Measurements from ENCODE around the gene SUMO4. TPM values are rescaled to one million over a fixed set of nuclear protein-coding genes. Genes with fewer than 3 reads are reported as not detected.

The SUMO4 gene
- polyA plus RNA-seq, 1 of the 3 experiments (the other 2 are of a cell fraction) = not detected

DNA sequence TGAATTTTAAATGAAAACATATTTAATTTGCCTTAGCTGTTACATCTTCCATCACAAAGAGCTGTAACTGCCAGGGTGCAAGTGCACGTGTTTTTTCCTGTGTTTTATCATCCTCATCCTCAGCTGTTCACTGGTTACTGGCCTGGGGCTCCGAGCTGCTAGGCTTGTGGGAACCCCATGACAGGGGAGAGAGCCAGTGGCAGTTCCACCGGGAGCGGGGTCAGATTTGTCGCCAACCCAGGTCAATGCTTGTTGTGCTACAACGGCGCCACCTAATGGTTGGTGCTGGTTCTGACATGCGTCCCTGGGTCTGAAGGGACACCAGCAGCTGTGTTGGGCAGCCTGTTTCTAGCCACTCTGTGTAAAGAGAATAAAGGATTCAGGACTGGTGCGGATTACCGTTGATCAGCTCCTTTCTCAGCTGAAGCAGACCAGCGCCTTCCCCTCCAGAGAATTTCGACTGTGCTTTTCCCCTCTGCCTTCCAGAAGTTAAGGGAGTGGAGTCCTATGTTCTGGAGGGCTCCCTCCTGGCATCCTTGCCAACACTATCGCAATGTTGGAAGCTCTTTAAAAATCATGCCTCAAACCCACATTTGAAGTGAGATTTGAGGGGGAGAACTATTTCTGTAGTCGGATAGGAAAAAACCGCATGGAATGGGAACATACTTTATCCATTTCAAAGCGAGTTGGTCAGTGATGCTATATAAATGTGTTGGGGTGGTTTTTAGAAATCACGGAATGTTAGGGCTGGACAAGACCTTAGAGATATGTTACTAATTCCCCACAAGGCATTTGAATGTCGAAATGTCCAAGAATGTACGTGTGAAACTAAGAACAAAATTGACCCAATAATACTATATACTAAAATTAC is 32.1 kb downstream of the SUMO4 start:
- peak overlapping the region; percentile 7 to 50; a peak in 2 of 4 replicates for H3K4me3 ChIP-seq (ENCODE audit: low read depth in 2 of 2, low read length in 1 of 2)
- H3K9ac ChIP-seq = no peak overlapping the region
- DNase-seq = peak; percentile 92
- H3K27me3 ChIP-seq (ENCODE audit: insufficient read depth) = no peaks in the 10 kb centered on the region
- peaks cover 0 to 2% of the 10 kb centered on the region in 2 experiments; a peak in 1 of 4 replicates for H3K4me1 ChIP-seq (ENCODE audit: control insufficient read depth in 1 of 2, insufficient read depth in 2 of 2, low read depth in 1 of 2, low read length in 1 of 2)
- H4K20me1 ChIP-seq (ENCODE audit: insufficient read depth) = no peaks in the 10 kb centered on the region
- no peak overlapping the region for H3K27ac ChIP-seq (ENCODE audit: low read depth in 2 of 2, low read length in 1 of 2)
- no peaks in the 10 kb centered on the region for H3K36me3 ChIP-seq (replicated peaks in 1 of 2; ENCODE audit: control insufficient read depth in 1 of 2, insufficient read depth in 2 of 2, low read length in 1 of 2)
- H2AFZ ChIP-seq (ENCODE audit: low read depth) = peak overlapping the region; percentile 76; the same call in 1 of the 2 replicates
- H3F3A ChIP-seq (replicated peaks; ENCODE audit: insufficient read depth) = no peaks in the 10 kb centered on the region
- no peaks in the 10 kb centered on the region for H3K9me3 ChIP-seq
- CTCF ChIA-PET = interaction anchor here (0.6 to 7.0 kb wide), 89 partner anchors 9 to 420 kb away, joined by 3 to 158 read pairs (median 5); partner anchors contain the start of gene TAB2
- H3K79me2 ChIP-seq (ENCODE audit: insufficient read depth) = no peaks in the 10 kb centered on the region
- POLR2A ChIA-PET = interaction anchor here (1.3 kb wide), 1 partner anchor 115 kb away, joined by 4 read pairs; the partner anchor contains the start of gene TAB2
- H3K4me2 ChIP-seq = peak overlapping the region; percentile 33; the same call in 1 of the 2 replicates
- H3K9me2 ChIP-seq = no peaks in the 10 kb centered on the region
- peak; percentile 33; the same call in 1 of the 2 replicates for TF ChIP-seq MXI1 (IDR thresholded peaks at IDR 0.05; ENCODE audit: low read depth, low read length)
- TF ChIP-seq SIN3A (IDR thresholded peaks at IDR 0.05; ENCODE audit: borderline replicate concordance, low read depth, low read length) = no peak
- no peak for TF ChIP-seq FOXJ3 (CRISPR knock-in tag; IDR thresholded peaks at IDR 0.05)
- TF ChIP-seq, protein P1, sequence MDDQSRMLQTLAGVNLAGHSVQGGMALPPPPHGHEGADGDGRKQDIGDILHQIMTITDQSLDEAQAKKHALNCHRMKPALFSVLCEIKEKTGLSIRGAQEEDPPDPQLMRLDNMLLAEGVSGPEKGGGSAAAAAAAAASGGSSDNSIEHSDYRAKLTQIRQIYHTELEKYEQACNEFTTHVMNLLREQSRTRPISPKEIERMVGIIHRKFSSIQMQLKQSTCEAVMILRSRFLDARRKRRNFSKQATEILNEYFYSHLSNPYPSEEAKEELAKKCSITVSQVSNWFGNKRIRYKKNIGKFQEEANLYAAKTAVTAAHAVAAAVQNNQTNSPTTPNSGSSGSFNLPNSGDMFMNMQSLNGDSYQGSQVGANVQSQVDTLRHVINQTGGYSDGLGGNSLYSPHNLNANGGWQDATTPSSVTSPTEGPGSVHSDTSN (IDR thresholded peaks at IDR 0.05) = no peak
- no peak for TF ChIP-seq FOSL2 (IDR thresholded peaks at IDR 0.05; ENCODE audit: borderline replicate concordance, low read depth)
- TF ChIP-seq EP300 (IDR thresholded peaks at IDR 0.05; ENCODE audit: borderline replicate concordance in 1 of 2, low read depth in 1 of 2, low read length in 1 of 2) = no peak
- no peak for TF ChIP-seq POLR2AphosphoS5 (IDR thresholded peaks at IDR 0.05; ENCODE audit: low read depth, low read length)
- no peak for TF ChIP-seq JUND (IDR thresholded peaks at IDR 0.05)
- no peak for TF ChIP-seq TCF12 (IDR thresholded peaks at IDR 0.05)
- no peak for TF ChIP-seq GATA2 (CRISPR knock-in tag; IDR thresholded peaks at IDR 0.05)
- TF ChIP-seq, protein P2, sequence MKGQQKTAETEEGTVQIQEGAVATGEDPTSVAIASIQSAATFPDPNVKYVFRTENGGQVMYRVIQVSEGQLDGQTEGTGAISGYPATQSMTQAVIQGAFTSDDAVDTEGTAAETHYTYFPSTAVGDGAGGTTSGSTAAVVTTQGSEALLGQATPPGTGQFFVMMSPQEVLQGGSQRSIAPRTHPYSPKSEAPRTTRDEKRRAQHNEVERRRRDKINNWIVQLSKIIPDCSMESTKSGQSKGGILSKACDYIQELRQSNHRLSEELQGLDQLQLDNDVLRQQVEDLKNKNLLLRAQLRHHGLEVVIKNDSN (IDR thresholded peaks at IDR 0.05; ENCODE audit: borderline replicate concordance, low read depth) = no peak
- TF ChIP-seq RAD21 (IDR thresholded peaks at IDR 0.05; ENCODE audit: low read length) = peak; percentile 99
- no peak for TF ChIP-seq EZH2phosphoT487 (IDR thresholded peaks at IDR 0.05; ENCODE audit: borderline replicate concordance, low read depth)
- peak; percentile 59 for TF ChIP-seq CHD2 (IDR thresholded peaks at IDR 0.05; ENCODE audit: low read length, partially characterized antibody)
- TF ChIP-seq, protein P3, sequence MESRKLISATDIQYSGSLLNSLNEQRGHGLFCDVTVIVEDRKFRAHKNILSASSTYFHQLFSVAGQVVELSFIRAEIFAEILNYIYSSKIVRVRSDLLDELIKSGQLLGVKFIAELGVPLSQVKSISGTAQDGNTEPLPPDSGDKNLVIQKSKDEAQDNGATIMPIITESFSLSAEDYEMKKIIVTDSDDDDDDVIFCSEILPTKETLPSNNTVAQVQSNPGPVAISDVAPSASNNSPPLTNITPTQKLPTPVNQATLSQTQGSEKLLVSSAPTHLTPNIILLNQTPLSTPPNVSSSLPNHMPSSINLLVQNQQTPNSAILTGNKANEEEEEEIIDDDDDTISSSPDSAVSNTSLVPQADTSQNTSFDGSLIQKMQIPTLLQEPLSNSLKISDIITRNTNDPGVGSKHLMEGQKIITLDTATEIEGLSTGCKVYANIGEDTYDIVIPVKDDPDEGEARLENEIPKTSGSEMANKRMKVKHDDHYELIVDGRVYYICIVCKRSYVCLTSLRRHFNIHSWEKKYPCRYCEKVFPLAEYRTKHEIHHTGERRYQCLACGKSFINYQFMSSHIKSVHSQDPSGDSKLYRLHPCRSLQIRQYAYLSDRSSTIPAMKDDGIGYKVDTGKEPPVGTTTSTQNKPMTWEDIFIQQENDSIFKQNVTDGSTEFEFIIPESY (IDR thresholded peaks at IDR 0.05; ENCODE audit: borderline replicate concordance, low read depth) = no peak
- TF ChIP-seq RFX5 (IDR thresholded peaks at IDR 0.05; ENCODE audit: low read length) = no peak
- TF ChIP-seq, protein P4, sequence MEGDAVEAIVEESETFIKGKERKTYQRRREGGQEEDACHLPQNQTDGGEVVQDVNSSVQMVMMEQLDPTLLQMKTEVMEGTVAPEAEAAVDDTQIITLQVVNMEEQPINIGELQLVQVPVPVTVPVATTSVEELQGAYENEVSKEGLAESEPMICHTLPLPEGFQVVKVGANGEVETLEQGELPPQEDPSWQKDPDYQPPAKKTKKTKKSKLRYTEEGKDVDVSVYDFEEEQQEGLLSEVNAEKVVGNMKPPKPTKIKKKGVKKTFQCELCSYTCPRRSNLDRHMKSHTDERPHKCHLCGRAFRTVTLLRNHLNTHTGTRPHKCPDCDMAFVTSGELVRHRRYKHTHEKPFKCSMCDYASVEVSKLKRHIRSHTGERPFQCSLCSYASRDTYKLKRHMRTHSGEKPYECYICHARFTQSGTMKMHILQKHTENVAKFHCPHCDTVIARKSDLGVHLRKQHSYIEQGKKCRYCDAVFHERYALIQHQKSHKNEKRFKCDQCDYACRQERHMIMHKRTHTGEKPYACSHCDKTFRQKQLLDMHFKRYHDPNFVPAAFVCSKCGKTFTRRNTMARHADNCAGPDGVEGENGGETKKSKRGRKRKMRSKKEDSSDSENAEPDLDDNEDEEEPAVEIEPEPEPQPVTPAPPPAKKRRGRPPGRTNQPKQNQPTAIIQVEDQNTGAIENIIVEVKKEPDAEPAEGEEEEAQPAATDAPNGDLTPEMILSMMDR (IDR thresholded peaks at IDR 0.05) = peak; percentile 85
- TF ChIP-seq, protein P5, sequence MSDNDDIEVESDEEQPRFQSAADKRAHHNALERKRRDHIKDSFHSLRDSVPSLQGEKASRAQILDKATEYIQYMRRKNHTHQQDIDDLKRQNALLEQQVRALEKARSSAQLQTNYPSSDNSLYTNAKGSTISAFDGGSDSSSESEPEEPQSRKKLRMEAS (IDR thresholded peaks at IDR 0.05; ENCODE audit: low read depth) = peak; percentile 48; the same call in 1 of the 2 replicates
- TF ChIP-seq, protein P6, sequence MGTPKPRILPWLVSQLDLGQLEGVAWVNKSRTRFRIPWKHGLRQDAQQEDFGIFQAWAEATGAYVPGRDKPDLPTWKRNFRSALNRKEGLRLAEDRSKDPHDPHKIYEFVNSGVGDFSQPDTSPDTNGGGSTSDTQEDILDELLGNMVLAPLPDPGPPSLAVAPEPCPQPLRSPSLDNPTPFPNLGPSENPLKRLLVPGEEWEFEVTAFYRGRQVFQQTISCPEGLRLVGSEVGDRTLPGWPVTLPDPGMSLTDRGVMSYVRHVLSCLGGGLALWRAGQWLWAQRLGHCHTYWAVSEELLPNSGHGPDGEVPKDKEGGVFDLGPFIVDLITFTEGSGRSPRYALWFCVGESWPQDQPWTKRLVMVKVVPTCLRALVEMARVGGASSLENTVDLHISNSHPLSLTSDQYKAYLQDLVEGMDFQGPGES (IDR thresholded peaks at IDR 0.05; ENCODE audit: low read depth, low read length) = no peak
- no peak for TF ChIP-seq RCOR1 (IDR thresholded peaks at IDR 0.05; ENCODE audit: low read length)
- TF ChIP-seq SMC3 (IDR thresholded peaks at IDR 0.05; ENCODE audit: low read depth, low read length) = peak; percentile 99
- no peak for TF ChIP-seq NFIC (IDR thresholded peaks at IDR 0.05; ENCODE audit: borderline replicate concordance)
- peak; percentile 45; the same call in 1 of the 2 replicates for TF ChIP-seq NRF1 (IDR thresholded peaks at IDR 0.05; ENCODE audit: low read depth, low read length)
- TF ChIP-seq ELF1 (IDR thresholded peaks at IDR 0.05) = no peak
- no peak; the same call in 1 of the 2 replicates for TF ChIP-seq RXRA (IDR thresholded peaks at IDR 0.05; ENCODE audit: borderline replicate concordance, low read depth)
- 27% methylated on average over 17 of the region's 19 CpGs for WGBS (ENCODE audit: low lambda C conversion rate)
